SKM-1 (cell line): Measurements from ENCODE around the gene ENTPD8.
A peak's percentile ranks its signal among the peaks of the same experiment; 100 is the strongest.

ENCODE experiments used
- DNase-seq: peaks from one replicate; lab custom pipeline; 2025; ENCODE audit not compliant: unreplicated experiment; lab: John Stamatoyannopoulos, UW

ENTPD8 gene

GRCh38 chr9:137441289-137441934, at the start of gene ENTPD8:
Gene ENTPD8 (minus strand): TSS chr9:137441357. CDS start chr9:137438285, 3,072 bp downstream.
- no peak for DNase-seq

DNA sequence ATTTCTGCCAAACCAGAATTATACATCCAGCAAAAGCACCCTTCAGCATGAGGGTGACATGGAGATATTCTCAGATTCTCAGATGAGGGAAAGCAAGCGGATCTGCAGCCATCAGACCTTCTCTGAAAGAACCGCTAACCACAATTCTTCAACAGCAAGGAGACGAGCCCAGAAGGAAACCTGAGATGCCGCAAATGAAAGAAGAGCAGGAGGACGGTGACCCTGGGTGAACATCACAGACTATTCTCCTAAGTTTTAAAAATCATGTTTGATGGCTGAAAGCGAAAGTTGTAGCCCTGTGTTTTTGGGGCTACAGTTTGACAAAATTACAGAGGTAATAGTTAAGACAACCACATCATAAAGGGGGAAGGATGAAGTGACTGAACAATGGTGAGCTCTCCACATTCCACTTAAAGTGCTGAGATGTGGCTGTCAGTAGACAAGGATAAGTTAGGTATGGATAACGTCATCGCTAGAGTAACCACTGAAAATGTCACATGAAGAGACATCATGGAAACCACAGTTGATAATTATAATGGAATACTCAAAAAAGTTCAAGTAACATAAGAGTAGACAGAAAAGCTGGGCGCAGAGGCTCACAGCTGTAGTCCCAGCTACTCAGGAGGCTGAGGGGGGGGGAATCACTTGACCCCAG, 49.5 kb upstream of the ENTPD8 start:
- no peak for DNase-seq

DNA sequence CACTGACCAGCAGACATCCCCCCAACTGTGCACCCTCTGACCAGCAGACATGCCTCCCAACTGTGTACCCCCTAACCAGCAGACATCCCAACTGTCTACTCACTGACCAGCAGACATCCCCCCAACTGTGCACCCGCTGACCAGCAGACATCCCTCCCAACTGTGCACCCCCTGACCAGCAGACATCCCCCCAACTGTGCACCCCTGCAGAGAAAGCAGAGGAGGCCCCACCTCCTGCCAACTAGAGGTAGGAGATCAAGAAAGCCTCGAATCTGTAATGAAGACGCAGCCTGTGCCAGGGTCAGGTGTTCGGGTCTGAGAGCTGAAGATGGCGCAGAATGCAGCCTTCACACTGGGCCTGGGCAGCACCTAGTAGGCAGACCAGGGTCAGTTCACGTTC, 47.7 kb upstream of the ENTPD8 start:
- no peak for DNase-seq

DNA sequence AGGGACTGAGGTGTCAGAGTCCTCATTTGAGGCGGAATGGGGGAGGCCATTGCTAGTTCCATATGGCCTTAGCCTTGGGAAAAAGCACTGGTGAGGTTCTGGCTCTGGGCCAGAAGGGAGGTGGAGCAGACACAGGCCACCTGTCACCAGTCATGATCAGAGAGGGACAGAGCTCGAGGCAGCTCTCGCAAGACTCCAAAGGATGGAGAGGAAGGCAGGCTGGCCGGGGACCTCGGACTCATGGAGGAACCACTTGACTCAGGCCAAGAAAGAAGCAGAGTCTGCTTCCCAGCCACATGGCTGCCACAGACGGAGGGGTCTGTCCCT, 47.1 kb upstream of the ENTPD8 start:
- DNase-seq, result no peak

- DNase-seq, result no peak
Measured at GRCh38 chr9:137487454-137488326, 46.5 kb upstream of the ENTPD8 start.

DNA sequence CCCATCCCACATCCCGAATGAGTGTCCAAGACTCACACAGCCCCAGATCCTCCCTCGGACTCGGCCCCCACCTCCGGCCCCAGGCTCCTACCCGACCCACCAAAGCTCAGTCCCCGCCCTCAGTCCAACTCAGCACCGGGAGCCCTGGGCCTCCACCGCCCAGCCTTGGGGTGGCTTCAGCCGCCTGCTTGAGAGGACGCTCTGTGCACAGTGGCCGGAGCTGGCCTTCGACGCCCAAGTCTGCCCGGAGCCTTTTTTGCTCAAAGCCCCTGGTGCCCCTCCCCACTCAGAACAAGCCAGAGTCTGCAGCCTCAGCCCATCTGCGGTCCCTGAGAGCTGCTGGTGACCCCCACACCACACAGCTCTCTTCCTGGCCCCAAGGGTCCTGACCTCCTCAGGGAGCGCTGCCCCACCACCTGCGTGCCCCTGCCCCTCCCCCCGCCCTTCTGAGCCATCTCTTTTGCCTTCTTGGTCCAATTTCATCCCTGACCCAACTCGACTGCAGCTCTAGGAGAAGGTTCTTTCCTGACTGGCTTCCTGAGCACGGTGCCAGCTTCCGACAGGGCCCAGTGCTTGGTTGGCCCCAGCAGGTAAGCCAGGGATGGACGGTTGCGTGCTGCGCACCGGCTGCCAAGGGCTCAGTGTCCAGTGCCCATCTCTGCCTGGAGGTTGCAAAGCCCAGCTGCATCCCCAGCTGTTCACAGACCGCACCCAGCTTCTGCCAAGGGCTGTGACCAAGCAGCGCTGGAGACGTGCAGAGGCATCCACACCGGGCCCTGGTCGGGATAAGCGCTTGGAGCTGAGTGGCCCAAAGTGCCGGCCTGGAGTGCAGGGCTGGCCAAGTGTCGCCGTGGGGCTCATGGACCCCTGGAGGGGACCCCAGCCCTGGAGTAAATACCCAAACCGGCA, 45.6 kb upstream of the ENTPD8 start:
- no peak for DNase-seq

DNA sequence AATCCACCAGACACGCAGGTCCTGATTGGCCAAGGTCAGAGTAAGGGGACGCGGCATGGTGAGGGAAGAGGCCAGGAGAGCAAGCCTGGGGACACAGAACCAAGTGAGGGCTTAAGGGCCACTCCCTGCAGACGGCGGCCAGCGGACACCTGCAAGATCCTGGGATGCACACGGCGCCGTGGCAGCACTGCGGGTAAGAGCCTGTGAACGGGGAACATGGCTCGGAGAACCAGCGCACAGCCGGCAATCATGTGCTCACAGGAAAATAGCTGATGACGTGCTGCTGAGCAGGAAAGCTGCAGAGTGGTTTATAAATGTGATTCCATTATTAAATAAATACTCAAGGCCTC, 45.0 kb upstream of the ENTPD8 start:
- no peak for DNase-seq

DNA sequence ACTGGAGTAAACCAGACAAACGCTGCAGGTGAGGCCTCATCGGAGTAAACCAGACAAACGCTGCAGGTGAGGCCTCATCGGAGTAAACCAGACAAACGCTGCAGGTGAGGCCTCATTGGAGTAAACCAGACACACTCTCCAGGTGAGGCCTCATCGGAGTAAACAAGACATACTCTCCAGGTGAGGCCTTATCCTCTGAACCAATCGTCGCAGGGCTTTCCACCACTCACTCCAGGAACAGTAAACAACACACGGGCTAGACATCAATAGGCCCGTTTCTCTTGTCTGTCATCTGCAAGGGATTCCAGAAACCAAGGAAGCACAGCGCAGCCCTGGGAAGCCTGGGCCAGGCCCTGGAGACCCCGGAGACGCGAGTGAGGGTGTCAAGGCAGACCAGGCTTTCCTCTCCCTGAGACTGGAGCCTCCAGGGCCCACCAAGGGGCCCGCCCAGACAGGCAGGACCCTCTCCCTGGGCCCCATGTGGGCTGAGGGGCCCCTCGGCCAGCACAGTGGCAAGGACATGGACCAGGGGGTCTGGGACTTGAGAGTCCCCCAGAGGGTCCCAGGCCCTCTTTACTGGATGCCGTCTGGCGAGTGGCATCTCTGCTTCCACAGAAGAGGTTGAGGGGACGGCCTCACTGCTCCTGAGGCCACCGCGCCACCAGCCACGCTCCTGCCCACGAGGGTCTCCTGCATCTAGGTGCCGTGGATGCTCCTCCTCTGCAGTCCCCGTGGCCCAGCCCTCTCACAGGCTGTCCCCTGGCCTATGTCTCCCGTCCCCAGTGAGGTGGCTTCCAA, 44.4 kb upstream of the ENTPD8 start:
- DNase-seq, result no peak

DNA sequence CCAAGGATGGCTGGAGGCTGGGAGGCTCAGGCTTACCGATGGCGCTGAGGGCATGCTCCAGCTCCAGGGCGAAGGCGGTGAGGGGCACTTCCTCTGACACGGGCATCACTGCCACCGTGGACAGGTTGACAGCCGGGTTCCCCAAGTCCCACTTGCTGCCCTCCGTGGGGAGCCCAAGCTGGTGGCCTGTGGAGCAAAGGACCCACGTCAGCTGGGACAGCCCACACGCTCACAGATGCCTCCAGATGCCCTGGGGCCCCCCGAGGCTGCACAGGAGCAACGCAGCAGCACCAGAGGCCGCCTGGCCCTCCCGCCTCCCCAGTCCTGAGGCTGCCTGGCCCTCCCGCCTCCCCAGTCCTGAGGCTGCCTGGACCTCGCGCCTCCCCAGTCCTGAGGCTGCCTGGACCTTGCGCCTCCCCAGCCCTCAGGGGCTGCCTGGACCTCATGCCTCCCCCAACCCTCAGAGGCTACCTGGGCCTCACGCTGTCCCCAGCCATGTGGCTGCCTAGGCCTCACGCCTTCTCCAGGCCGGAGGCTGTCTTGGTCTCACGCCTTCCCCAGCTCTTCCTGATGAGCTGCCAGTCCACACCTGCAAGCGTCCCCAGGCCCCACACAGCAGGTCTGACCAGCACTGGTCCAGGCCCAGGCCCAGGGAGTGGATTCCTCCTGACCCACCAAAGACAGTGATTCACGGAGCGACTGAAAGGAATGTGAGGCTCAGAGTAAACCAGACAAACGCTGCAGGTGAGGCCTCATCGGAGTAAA, 43.6 kb upstream of the ENTPD8 start:
- DNase-seq, result no peak

GRCh38 chr9:137482094-137482781, 41.1 kb upstream of the ENTPD8 start:
- DNase-seq, result peak; percentile 77

DNA sequence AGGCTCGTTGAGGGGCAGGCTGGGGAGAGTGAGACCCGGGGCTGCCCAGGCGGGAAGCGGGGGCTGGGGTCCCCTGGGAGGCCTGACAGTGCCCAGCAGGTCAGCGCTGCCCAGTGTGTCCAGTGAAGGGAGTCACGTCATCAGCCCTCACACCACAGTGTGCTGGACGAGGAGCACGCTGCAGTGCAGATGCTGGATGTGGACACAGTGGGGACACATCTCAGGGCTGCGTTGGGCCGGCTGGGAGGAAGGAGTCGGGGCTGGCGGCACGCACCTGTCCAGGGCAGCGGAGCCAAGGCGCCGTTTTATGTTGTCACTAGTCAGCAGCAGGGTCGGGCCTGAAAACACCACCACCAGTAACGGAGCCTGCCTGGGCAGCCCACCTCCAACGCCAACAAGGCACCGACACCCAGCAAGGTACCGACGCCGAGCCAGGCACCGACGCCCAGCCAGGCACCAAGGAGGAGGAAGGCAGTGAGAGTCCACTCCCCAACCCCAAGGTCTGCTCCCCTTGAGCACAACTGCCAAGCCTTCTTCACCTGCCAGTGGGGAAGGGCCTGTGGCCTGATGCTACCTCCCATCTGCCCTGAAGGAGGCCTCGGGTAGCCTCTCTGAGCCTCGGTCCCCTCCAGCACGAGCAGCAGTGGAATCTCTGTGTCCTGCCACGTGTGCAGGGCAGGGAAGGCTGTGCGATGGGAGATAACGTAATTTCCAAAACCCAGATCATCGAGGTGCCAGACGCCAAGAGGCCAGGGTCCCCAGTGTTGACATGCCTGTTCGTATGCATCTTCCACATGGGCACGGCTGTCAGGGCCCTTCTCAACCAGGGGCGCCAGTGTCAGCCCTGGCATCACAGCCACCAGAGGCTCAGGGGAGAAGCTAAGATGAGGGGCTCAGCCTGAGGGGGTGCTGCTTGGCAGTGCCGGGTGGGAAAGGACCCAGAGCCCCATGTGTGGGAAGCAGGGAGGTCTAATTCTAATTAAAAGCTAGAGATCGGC, 39.8 kb upstream of the ENTPD8 start:
- DNase-seq, result no peak

GRCh38 chr9:137479892-137480685, 38.9 kb upstream of the ENTPD8 start:
- DNase-seq, result no peak

DNA sequence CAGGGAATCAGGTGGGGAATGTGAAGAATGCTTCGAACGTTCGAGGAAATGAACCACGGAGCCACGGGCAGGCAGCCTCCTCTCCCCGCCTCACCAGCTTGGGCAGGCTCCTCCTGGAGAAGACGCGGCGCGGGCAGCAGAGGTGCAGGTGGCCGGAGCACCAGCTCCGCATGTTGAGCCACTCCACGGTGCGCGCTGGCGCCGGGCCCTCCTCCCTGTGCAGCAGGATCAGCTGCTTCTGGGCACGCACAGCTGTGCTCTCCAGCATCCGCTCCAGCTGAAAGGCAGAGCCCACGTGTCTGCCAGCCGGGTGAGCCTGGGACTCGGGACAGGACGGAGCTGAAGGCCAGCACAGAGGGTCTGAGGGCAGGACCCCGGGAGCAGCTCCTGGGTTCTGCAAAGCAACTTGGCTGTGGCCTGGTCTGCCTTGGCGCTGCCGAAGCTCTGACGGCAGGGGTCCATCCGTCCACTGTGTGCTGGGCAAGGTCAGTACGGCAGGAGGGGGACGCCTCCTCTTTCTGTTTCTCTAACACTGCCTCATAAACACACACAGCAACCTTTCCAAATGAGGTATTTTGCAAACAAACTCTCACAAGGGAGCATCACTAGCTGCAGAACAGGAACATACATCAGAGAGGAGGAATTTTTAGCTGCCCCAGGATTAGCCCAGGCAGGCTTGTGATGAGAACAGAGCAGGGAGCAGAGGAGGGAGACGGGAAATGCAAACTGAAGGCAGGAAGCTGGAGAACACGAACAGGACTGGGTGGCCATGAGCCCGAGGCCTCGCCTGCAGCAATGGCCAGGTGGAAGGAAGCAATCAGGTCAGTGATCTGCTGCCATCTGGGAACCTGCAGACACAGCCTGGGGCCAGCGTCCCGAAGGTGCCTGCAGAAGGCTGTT, 38.1 kb upstream of the ENTPD8 start:
- DNase-seq, result no peak

GRCh38 chr9:137478613-137478961, 37.4 kb upstream of the ENTPD8 start:
- no peak for DNase-seq

- no peak for DNase-seq
Measured at GRCh38 chr9:137477778-137478612, 36.8 kb upstream of the ENTPD8 start.
